Activated CD8-positive, alpha-beta memory T cell treated with anti-CD3 and anti-CD28 coated beads, Interleukin-2, amount 50 U/mL, for 24 hours (primary cell): ENCODE measurements around the gene RHO.
"Not testable (repeated sequence)": the region's sequence is repeated elsewhere in the genome, so short reads cannot be mapped to it uniquely, and the experiment has no call there.

Source experiments
- DNase-seq: peaks from one replicate; pipeline ENCODE4 v3.0.0-alpha.2; 2020; ENCODE audit errors: extremely low read depth

RHO gene

GRCh38 chr3:129543156-129543790, 14.8 kb downstream of the RHO start, which contains the start of gene H1-8:
H1-8 (plus strand) TSS chr3:129543175; CDS start chr3:129543219, 44 bp downstream.
- no peak for DNase-seq

GRCh38 chr3:129543999-129544398, 15.6 kb downstream of the RHO start:
- DNase-seq: no peak

GRCh38 chr3:129545951-129546350, 17.5 kb downstream of the RHO start:
- DNase-seq: not testable (repeated sequence)

- DNase-seq: no peak
Observed at GRCh38 chr3:129547241-129547640, 18.8 kb downstream of the RHO start.

- no peak for DNase-seq
Observed at GRCh38 chr3:129548104-129548965, 19.9 kb downstream of the RHO start.

GRCh38 chr3:129549006-129549800, 20.8 kb downstream of the RHO start:
- DNase-seq: no peak

- no peak for DNase-seq
Observed at GRCh38 chr3:129549805-129550204, 21.4 kb downstream of the RHO start.

GRCh38 chr3:129552287-129553050, 24.0 kb downstream of the RHO start:
- no peak for DNase-seq

- no peak for DNase-seq
Observed at GRCh38 chr3:129553171-129553570, 24.7 kb downstream of the RHO start.

GRCh38 chr3:129553719-129554118, 25.3 kb downstream of the RHO start:
- no peak for DNase-seq

GRCh38 chr3:129554356-129555152, 26.1 kb downstream of the RHO start:
- DNase-seq: no peak

GRCh38 chr3:129555153-129555550, 26.7 kb downstream of the RHO start:
- DNase-seq: no peak

- DNase-seq: no peak
Observed at GRCh38 chr3:129555616-129556357, 27.3 kb downstream of the RHO start.

- no peak for DNase-seq
Observed at GRCh38 chr3:129556358-129556695, 27.9 kb downstream of the RHO start.

GRCh38 chr3:129556890-129557547, 28.6 kb downstream of the RHO start:
- DNase-seq: no peak

- DNase-seq: no peak
Observed at GRCh38 chr3:129557548-129557894, 29.1 kb downstream of the RHO start.

- no peak for DNase-seq
Observed at GRCh38 chr3:129558081-129558771, 29.8 kb downstream of the RHO start.

- DNase-seq: no peak
Observed at GRCh38 chr3:129558772-129559564, 30.5 kb downstream of the RHO start.
